ENCODE data around the gene HHAT. TPM values are rescaled to one million over a fixed set of nuclear protein-coding genes. Genes with fewer than 3 reads are reported as not detected.
A peak's percentile ranks its signal among the peaks of the same experiment; 100 is the strongest.

Gene HHAT
- total and polyA plus RNA-seq, 3 donors from 2014 or later = 8.5 to 24.3 (median 23.8) TPM

GRCh38 chr1:210645582-210646257, 317.0 kb downstream of the HHAT start:
- 67 to 68% methylated on average over 7 of the region's 7 CpGs for WGBS, 2 donors

GRCh38 chr1:210646258-210646616, 317.5 kb downstream of the HHAT start:
- H3K4me3 ChIP-seq = no peak overlapping the region
- intact Hi-C loops (cut with DNase I; ENCODE audit: low total_unique reads) = no loop called here
- H3K4me1 ChIP-seq = peaks cover 4% of the 10 kb centered on the region
- 30 to 32% methylated on average over 2 of the region's 2 CpGs for WGBS, 2 donors
- no peak for DNase-seq
- no peak overlapping the region for H3K27ac ChIP-seq
- H3K36me3 ChIP-seq (ENCODE audit: low read depth, missing control alignments) = no peaks in the 10 kb centered on the region
- H3K9me3 ChIP-seq = no peaks in the 10 kb centered on the region
- no peak for TF ChIP-seq POLR2A (IDR thresholded peaks at IDR 0.05)
- TF ChIP-seq CTCF (IDR thresholded peaks at IDR 0.05) = no peak
- H3K27me3 ChIP-seq = no peaks in the 10 kb centered on the region

More at GRCh38 chr1:210645582-210646257, 317.0 kb downstream of the HHAT start:
- DNase-seq = peak; percentile 29
- intact Hi-C loops (cut with DNase I; ENCODE audit: low total_unique reads) = no loop called here
- Histone ChIP-seq H3K9me3 (no peaks in the 10 kb centered on the region), H3K27ac (no peak overlapping the region), H3K27me3 (no peaks in the 10 kb centered on the region), H3K36me3 (ENCODE audit: low read depth, missing control alignments) (no peaks in the 10 kb centered on the region), H3K4me3 (no peak overlapping the region), H3K4me1 (peaks cover 4% of the 10 kb centered on the region)
- TF ChIP-seq CTCF (IDR thresholded peaks at IDR 0.05) = no peak
- no peak for TF ChIP-seq POLR2A (IDR thresholded peaks at IDR 0.05)

GRCh38 chr1:210647406-210648333, 319.0 kb downstream of the HHAT start:
- intact Hi-C loops (cut with DNase I; ENCODE audit: low total_unique reads) = no loop called here
- Histone ChIP-seq H3K36me3 (ENCODE audit: low read depth, missing control alignments) (no peaks in the 10 kb centered on the region), H3K4me1 (peaks cover 4% of the 10 kb centered on the region), H3K9me3 (no peaks in the 10 kb centered on the region), H3K4me3 (no peak overlapping the region), H3K27ac (no peak overlapping the region), H3K27me3 (no peaks in the 10 kb centered on the region)
- no peak for DNase-seq
- TF ChIP-seq CTCF (IDR thresholded peaks at IDR 0.05) = no peak
- TF ChIP-seq POLR2A (IDR thresholded peaks at IDR 0.05) = no peak
- WGBS, 2 donors = 75 to 79% methylated on average over 6 of the region's 6 CpGs

- no peak for DNase-seq
Observed at GRCh38 chr1:210648588-210649269, 320.0 kb downstream of the HHAT start.

More at GRCh38 chr1:210648588-210649269, 320.0 kb downstream of the HHAT start:
- Histone ChIP-seq H3K27me3 (no peaks in the 10 kb centered on the region), H3K9me3 (no peaks in the 10 kb centered on the region), H3K4me3 (no peak overlapping the region), H3K36me3 (ENCODE audit: low read depth, missing control alignments) (no peaks in the 10 kb centered on the region), H3K27ac (no peak overlapping the region), H3K4me1 (peaks cover 4% of the 10 kb centered on the region)
- TF ChIP-seq POLR2A (IDR thresholded peaks at IDR 0.05) (no peak), CTCF (IDR thresholded peaks at IDR 0.05) (no peak)
- intact Hi-C loops (cut with DNase I; ENCODE audit: low total_unique reads) = no loop called here
- WGBS, 2 donors = 50 to 96% methylated on average over 2 of the region's 2 CpGs

All from testis (tissue), 3 donors.